Transverse colon (tissue), 4 donors: ENCODE measurements around the gene CIAPIN1. TPM values are rescaled to one million over a fixed set of nuclear protein-coding genes. Genes with fewer than 3 reads are reported as not detected.

Source experiments
- DNase-seq: peaks from one replicate; pipeline ENCODE4 v3.0.0-alpha.2; 2019
- H3K27ac ChIP-seq, 4 donors: fragments of 200-600 bp; sonication (generic); 2 replicates each; pipeline ENCODE4 v1.5.1; 2016 to 2018; ENCODE audit warnings: inconsistent platforms in 4 of 4
- H3K27me3 ChIP-seq: fragments of 200-600 bp; sonication (generic); 2 replicates; pipeline ENCODE4 v1.5.1; 2017; ENCODE audit warnings: inconsistent platforms
- H3K36me3 ChIP-seq, 4 donors: fragments of 200-600 bp; sonication (generic); 2 replicates each; pipeline ENCODE4 v1.5.1; 2017 to 2019; ENCODE audit warnings: inconsistent platforms in 4 of 4
- H3K4me1 ChIP-seq, 4 donors: fragments of 200-600 bp; sonication (generic); 2 replicates each; pipeline ENCODE4 v1.5.1; 2017 to 2020; ENCODE audit warnings: inconsistent platforms in 4 of 4
- H3K4me3 ChIP-seq, 4 donors: fragments of 200-600 bp; sonication (generic); 1 replicate in 1 of 4; 2 replicates in 3 of 4; pipeline versions ENCODE4 v1.5.1 to v1.6.1; 2017 to 2019; ENCODE audit warnings: inconsistent platforms in 4 of 4
- H3K9me3 ChIP-seq, 2 donors: fragments of 200-600 bp; sonication (generic); 2 replicates each; pipeline ENCODE4 v1.5.1; 2017 to 2019; ENCODE audit warnings: inconsistent platforms in 2 of 2
- CTCF ChIP-seq, 5 experiments: fragments of 200-600 bp in 3 of 5; fragments of 450-650 bp in 2 of 5; sonication (generic) in 3 of 5; IDR thresholded peaks; 1 replicate in 2 of 5; 2 replicates in 3 of 5; pipeline ENCODE4 v1.5.1; 2016 to 2017; ENCODE audit warnings: antibody characterized with exemption in 5 of 5, inconsistent platforms in 3 of 5, mild to moderate bottlenecking in 2 of 5, moderate library complexity in 1 of 5
- EP300 ChIP-seq: sonication (generic); formaldehyde crosslinking; IDR thresholded peaks from one replicate; pipeline ENCODE4 v1.6.1; 2017; ENCODE audit warnings: antibody characterized with exemption, low read depth
- POLR2A ChIP-seq: fragments of 450-650 bp; IDR thresholded peaks from one replicate; pipeline ENCODE4 v1.6.1; 2016; ENCODE audit warnings: antibody characterized with exemption, mild to moderate bottlenecking, moderate library complexity
- POLR2AphosphoS5 ChIP-seq, 3 donors: sonication (generic); formaldehyde crosslinking; IDR thresholded peaks; one replicate each; pipeline ENCODE4 v1.6.1; 2016; ENCODE audit warnings: antibody characterized with exemption in 3 of 3
- WGBS, 2 donors: methylation state at CpG; one replicate each; pipeline ENCODE4 v1.1.5; 2018; ENCODE audit warnings: low coverage in 1 of 2; 5-methylcytosine and 5-hydroxymethylcytosine counted together
- in situ Hi-C, 4 donors: fragments of 200-750 bp; cut with MboI; loops; one replicate each; pipeline versions ENCODE4 v1.15.0 to v1.15.1; 2017; ENCODE audit warnings: low sequenced_read_pairs in 3 of 4, low pct_ligation_motif_present in 1 of 4, low pct_unique_long_range_greater_than_20kb in 1 of 4
- intact Hi-C: fragments of 100-400 bp; cut with DNase I; formaldehyde crosslinking; loops from one replicate; pipeline ENCODE4 v1.15.1; 2023; ENCODE audit warnings: low total_unique reads
- total RNA-seq, 4 donors: library from RNA; depleted of rRNA; stranded (reverse); fragments of >200 nt; gene quantifications; one replicate each; pipeline ENCODE4 v1.1.0, GENCODE V29; 2016

The CIAPIN1 gene
- total RNA-seq, 4 donors from 2014 or later, result 20.9 to 48.3 (median 40.5) TPM

GRCh38 chr16:57477531-57478202 is 30.5 kb upstream of the CIAPIN1 start:
- Histone ChIP-seq H3K36me3 (no peaks in the 10 kb centered on the region), H3K27me3 (no peaks in the 10 kb centered on the region), H3K4me3 (no peak overlapping the region), H3K4me1 (peaks cover 15 to 34% (median 24%) of the 10 kb centered on the region in 4 donors), H3K9me3 (no peaks in the 10 kb centered on the region), H3K27ac (no peak overlapping the region)
- TF ChIP-seq POLR2AphosphoS5 (IDR thresholded peaks at IDR 0.05) (no peak), CTCF (IDR thresholded peaks at IDR 0.05) (no peak), POLR2A (no peak), EP300 (no peak)
- intact Hi-C loops (no loop called here), in situ Hi-C loops (no loop called here)
- 72% methylated on average over 9 of the region's 9 CpGs; no CpG with 5 or more reads in 1 of the 2 donors for WGBS, 2 donors
- DNase-seq, result no peak

GRCh38 chr16:57476546-57477410 is 29.6 kb upstream of the CIAPIN1 start:
- peaks cover 15 to 41% (median 28%) of the 10 kb centered on the region in 4 donors for H3K4me1 ChIP-seq
- H3K4me3 ChIP-seq, result no peak overlapping the region
- DNase-seq, result no peak
- in situ Hi-C loops (no loop called here), intact Hi-C loops (no loop called here)
- H3K27ac ChIP-seq, result no peak overlapping the region
- no peaks in the 10 kb centered on the region for H3K9me3 ChIP-seq
- WGBS, 2 donors, result 90% methylated on average over 6 of the region's 6 CpGs; no CpG with 5 or more reads in 1 of the 2 donors
- H3K36me3 ChIP-seq, result no peaks in the 10 kb centered on the region
- no peak for TF ChIP-seq EP300
- TF ChIP-seq CTCF (IDR thresholded peaks at IDR 0.05), result no peak
- TF ChIP-seq POLR2A, result no peak
- TF ChIP-seq POLR2AphosphoS5 (IDR thresholded peaks at IDR 0.05), result no peak
- no peaks in the 10 kb centered on the region for H3K27me3 ChIP-seq

GRCh38 chr16:57475711-57476339 is 28.6 kb upstream of the CIAPIN1 start:
- Histone ChIP-seq H3K27ac (no peak overlapping the region), H3K4me3 (no peak overlapping the region), H3K36me3 (no peaks in the 10 kb centered on the region), H3K27me3 (no peaks in the 10 kb centered on the region), H3K4me1 (peaks cover 23 to 47% (median 34%) of the 10 kb centered on the region in 4 donors), H3K9me3 (no peaks in the 10 kb centered on the region)
- DNase-seq, result peak; percentile 51
- in situ Hi-C loops, result no loop called here
- no peak for TF ChIP-seq POLR2A
- TF ChIP-seq CTCF (IDR thresholded peaks at IDR 0.05), result peak; percentile 24 to 50 (median 34)
- 30 to 33% methylated on average over 1 to 12 of the region's 12 CpGs for WGBS, 2 donors
- intact Hi-C loops, result no loop called here
